Ishikawa (cell line): ENCODE measurements around the gene MYO7B.

Experiments used
- EP300 ChIP-seq: IDR thresholded peaks from 2 replicates; pipeline ENCODE4 v1.6.1; 2012; ENCODE audit warnings: borderline replicate concordance
- TAF1 ChIP-seq: IDR thresholded peaks from 2 replicates; pipeline ENCODE4 v1.6.1; 2012; ENCODE audit warnings: low read depth, mild to moderate bottlenecking
- TF ChIP-seq, protein P1 (sequence below): IDR thresholded peaks from 2 replicates; pipeline ENCODE4 v1.6.1; 2012; ENCODE audit warnings: low read depth, mild to moderate bottlenecking
- TF ChIP-seq, protein P2 (sequence below): IDR thresholded peaks from 2 replicates; pipeline ENCODE4 v1.6.1; 2012

DNA sequence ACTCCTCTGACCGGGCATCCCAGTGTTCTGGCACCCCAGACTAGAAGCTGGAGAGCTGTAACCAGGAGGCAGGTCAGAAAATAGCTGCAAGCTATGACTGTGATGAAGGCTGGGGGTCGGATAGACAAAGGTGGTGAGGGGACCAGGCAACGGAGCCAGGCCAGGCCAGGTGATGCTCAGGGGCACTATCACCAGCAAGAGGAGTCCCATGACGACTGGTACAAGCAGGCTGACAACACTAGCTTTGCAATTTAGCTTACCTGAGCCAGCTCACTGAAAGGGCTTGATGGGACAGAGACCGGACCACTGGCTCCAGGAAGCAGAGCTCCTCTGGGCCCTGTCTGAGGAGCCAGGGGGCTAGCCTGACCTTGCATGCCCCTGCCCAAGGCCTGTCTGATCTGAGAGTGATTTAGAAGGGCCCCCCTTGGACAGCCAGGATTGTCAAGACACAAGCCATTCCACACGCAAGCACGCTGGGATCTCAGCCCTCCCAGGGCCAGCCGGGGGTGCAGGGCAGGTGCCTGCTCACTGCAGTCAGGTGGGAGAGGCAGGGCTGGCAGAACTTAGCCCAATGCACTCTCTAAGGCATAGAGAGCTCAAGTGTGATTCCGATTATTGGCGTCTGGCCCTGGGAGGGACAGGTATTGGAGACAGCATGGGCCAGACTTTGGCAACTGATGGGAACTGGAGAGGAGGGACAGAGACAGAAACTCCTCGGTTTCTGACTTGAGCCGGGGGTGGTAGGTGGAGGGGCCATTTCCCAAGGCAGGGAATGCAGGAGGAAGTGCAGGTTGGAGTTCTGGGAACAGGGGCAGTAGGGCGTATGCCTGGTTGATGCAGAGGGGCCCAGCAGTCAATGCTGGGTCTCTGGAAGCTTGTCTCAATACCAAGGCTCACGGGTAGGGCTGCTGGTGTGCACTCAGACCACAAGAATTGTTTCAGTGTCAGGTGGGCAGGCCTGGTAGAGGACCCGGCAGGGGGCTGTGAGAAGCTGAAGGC is 47.7 kb downstream of the MYO7B start:
- TF ChIP-seq, protein P1, sequence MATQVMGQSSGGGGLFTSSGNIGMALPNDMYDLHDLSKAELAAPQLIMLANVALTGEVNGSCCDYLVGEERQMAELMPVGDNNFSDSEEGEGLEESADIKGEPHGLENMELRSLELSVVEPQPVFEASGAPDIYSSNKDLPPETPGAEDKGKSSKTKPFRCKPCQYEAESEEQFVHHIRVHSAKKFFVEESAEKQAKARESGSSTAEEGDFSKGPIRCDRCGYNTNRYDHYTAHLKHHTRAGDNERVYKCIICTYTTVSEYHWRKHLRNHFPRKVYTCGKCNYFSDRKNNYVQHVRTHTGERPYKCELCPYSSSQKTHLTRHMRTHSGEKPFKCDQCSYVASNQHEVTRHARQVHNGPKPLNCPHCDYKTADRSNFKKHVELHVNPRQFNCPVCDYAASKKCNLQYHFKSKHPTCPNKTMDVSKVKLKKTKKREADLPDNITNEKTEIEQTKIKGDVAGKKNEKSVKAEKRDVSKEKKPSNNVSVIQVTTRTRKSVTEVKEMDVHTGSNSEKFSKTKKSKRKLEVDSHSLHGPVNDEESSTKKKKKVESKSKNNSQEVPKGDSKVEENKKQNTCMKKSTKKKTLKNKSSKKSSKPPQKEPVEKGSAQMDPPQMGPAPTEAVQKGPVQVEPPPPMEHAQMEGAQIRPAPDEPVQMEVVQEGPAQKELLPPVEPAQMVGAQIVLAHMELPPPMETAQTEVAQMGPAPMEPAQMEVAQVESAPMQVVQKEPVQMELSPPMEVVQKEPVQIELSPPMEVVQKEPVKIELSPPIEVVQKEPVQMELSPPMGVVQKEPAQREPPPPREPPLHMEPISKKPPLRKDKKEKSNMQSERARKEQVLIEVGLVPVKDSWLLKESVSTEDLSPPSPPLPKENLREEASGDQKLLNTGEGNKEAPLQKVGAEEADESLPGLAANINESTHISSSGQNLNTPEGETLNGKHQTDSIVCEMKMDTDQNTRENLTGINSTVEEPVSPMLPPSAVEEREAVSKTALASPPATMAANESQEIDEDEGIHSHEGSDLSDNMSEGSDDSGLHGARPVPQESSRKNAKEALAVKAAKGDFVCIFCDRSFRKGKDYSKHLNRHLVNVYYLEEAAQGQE: no peak
- TF ChIP-seq EP300 (no peak), TAF1 (no peak)
- TF ChIP-seq, protein P2, sequence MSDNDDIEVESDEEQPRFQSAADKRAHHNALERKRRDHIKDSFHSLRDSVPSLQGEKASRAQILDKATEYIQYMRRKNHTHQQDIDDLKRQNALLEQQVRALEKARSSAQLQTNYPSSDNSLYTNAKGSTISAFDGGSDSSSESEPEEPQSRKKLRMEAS: no peak
